Osteocyte (in vitro differentiated cells): Measurements from ENCODE around the gene B4GALT5. TPM values are rescaled to one million over a fixed set of nuclear protein-coding genes. Genes with fewer than 3 reads are reported as not detected.

Experiments used
- DNase-seq: peaks from one replicate; pipeline ENCODE4 v3.0.0; 2021; ENCODE audit warnings: mixed read lengths; ENCODE audit not compliant: unreplicated experiment; ENCODE audit errors: extremely low spot score
- H3K27ac Mint-ChIP-seq: one replicate; pipeline ENCODE4 v1.8.0; 2021; ENCODE audit warnings: mild to moderate bottlenecking, mixed read lengths; ENCODE audit not compliant: unreplicated experiment
- H3K27me3 Mint-ChIP-seq: one replicate; pipeline ENCODE4 v1.8.0; 2021; ENCODE audit warnings: mixed read lengths; ENCODE audit not compliant: unreplicated experiment
- H3K36me3 Mint-ChIP-seq: one replicate; pipeline ENCODE4 v1.8.0; 2021; ENCODE audit warnings: mixed read lengths; ENCODE audit not compliant: unreplicated experiment
- H3K4me1 Mint-ChIP-seq: one replicate; pipeline ENCODE4 v1.8.0; 2021; ENCODE audit warnings: mixed read lengths; ENCODE audit not compliant: unreplicated experiment
- H3K4me3 Mint-ChIP-seq: one replicate; pipeline ENCODE4 v1.8.0; 2021; ENCODE audit warnings: mild to moderate bottlenecking, moderate library complexity, mixed read lengths; ENCODE audit not compliant: unreplicated experiment
- H3K9me3 Mint-ChIP-seq: one replicate; pipeline ENCODE4 v1.8.0; 2021; ENCODE audit warnings: mixed read lengths; ENCODE audit not compliant: unreplicated experiment
- CTCF ChIP-seq: fragments of 200-600 bp; sonication (generic); IDR thresholded peaks from 2 replicates; pipeline ENCODE4 v1.5.0; 2021; ENCODE audit warnings: antibody characterized with exemption, mild to moderate bottlenecking, moderate library complexity
- total RNA-seq: library from RNA; stranded (reverse); gene quantifications from 2 replicates; pipeline ENCODE4 v1.2.1, GENCODE V29; 2021

Gene B4GALT5
- total RNA-seq, 1 donor from 2014 or later: 45.4 TPM

GRCh38 chr20:49690899-49691620, 22.6 kb downstream of the B4GALT5 start:
- TF ChIP-seq CTCF: no peak
- DNase-seq: no peak
- Mint-ChIP-seq H3K27me3 (no peaks in the 10 kb centered on the region), H3K4me1 (peaks cover 63% of the 10 kb centered on the region), H3K36me3 (no peaks in the 10 kb centered on the region), H3K9me3 (no peaks in the 10 kb centered on the region), H3K27ac (peak overlapping the region; percentile 34), H3K4me3 (no peak overlapping the region)

- H3K4me3 Mint-ChIP-seq: no peak overlapping the region
- no peaks in the 10 kb centered on the region for H3K36me3 Mint-ChIP-seq
- H3K4me1 Mint-ChIP-seq: peaks cover 70% of the 10 kb centered on the region
- no peak for DNase-seq
- H3K27ac Mint-ChIP-seq: peak overlapping the region; percentile 90
- no peaks in the 10 kb centered on the region for H3K9me3 Mint-ChIP-seq
- TF ChIP-seq CTCF: no peak
- H3K27me3 Mint-ChIP-seq: no peaks in the 10 kb centered on the region
Measured at GRCh38 chr20:49687595-49688567, 25.8 kb downstream of the B4GALT5 start.

GRCh38 chr20:49685809-49686208, 27.9 kb downstream of the B4GALT5 start:
- Mint-ChIP-seq H3K27me3 (no peaks in the 10 kb centered on the region), H3K27ac (peak overlapping the region; percentile 70), H3K4me3 (no peak overlapping the region), H3K36me3 (no peaks in the 10 kb centered on the region), H3K4me1 (peaks cover 63% of the 10 kb centered on the region), H3K9me3 (no peaks in the 10 kb centered on the region)
- no peak for DNase-seq
- no peak for TF ChIP-seq CTCF

- Mint-ChIP-seq H3K4me3 (peak overlapping the region; percentile 0), H3K36me3 (no peaks in the 10 kb centered on the region), H3K9me3 (no peaks in the 10 kb centered on the region), H3K27me3 (no peaks in the 10 kb centered on the region), H3K4me1 (peaks cover 63% of the 10 kb centered on the region), H3K27ac (peak overlapping the region; percentile 85)
- DNase-seq: no peak
- TF ChIP-seq CTCF: no peak
Measured at GRCh38 chr20:49685161-49685601, 28.5 kb downstream of the B4GALT5 start.
